Measurements from ENCODE around the gene PAOX. TPM values are rescaled to one million over a fixed set of nuclear protein-coding genes. Genes with fewer than 3 reads are reported as not detected.

PAOX gene
- total and polyA plus RNA-seq, 2 donors from 2014 or later: 7.0 to 14.4 TPM

- H3K27me3 ChIP-seq (ENCODE audit: control insufficient read depth, insufficient read depth, low read length): peaks cover 17% of the 10 kb centered on the region
- no peaks in the 10 kb centered on the region for H3K36me3 ChIP-seq (ENCODE audit: control insufficient read depth in 2 of 3, insufficient read depth in 3 of 3, low read length in 3 of 3)
- FAIRE-seq (no peak), DNase-seq (no peak)
- intact Hi-C loops (cut with DNase I): no loop called here
- peaks cover 0 to 4% (median 0%) of the 10 kb centered on the region in 3 donors for H3K4me1 ChIP-seq (ENCODE audit: control insufficient read depth in 2 of 3, insufficient read depth in 2 of 3, low read depth in 1 of 3, low read length in 3 of 3)
- H3K27ac ChIP-seq (ENCODE audit: low read depth in 2 of 2, low read length in 2 of 2): no peak overlapping the region
- H3K9me3 ChIP-seq (ENCODE audit: control insufficient read depth in 2 of 3, insufficient read depth in 1 of 3, low read length in 3 of 3): no peaks in the 10 kb centered on the region
- no peak overlapping the region for H3K9ac ChIP-seq (ENCODE audit: low read length in 3 of 3)
- no peak overlapping the region for H3K4me3 ChIP-seq (ENCODE audit: low read length in 3 of 3)
- TF ChIP-seq, protein P1, sequence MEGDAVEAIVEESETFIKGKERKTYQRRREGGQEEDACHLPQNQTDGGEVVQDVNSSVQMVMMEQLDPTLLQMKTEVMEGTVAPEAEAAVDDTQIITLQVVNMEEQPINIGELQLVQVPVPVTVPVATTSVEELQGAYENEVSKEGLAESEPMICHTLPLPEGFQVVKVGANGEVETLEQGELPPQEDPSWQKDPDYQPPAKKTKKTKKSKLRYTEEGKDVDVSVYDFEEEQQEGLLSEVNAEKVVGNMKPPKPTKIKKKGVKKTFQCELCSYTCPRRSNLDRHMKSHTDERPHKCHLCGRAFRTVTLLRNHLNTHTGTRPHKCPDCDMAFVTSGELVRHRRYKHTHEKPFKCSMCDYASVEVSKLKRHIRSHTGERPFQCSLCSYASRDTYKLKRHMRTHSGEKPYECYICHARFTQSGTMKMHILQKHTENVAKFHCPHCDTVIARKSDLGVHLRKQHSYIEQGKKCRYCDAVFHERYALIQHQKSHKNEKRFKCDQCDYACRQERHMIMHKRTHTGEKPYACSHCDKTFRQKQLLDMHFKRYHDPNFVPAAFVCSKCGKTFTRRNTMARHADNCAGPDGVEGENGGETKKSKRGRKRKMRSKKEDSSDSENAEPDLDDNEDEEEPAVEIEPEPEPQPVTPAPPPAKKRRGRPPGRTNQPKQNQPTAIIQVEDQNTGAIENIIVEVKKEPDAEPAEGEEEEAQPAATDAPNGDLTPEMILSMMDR (IDR thresholded peaks at IDR 0.05; ENCODE audit: borderline replicate concordance, extremely low read depth, insufficient read depth): no peak
Measured at GRCh38 chr10:133339708-133340380, 39.2 kb upstream of the PAOX start.

GRCh38 chr10:133341983-133342382 lies 37.1 kb upstream of the PAOX start:
- FAIRE-seq (no peak), DNase-seq (no peak)
- Histone ChIP-seq H3K4me1 (ENCODE audit: control insufficient read depth in 2 of 3, insufficient read depth in 2 of 3, low read depth in 1 of 3, low read length in 3 of 3) (no peaks in the 10 kb centered on the region), H3K4me3 (ENCODE audit: low read length in 3 of 3) (no peak overlapping the region), H3K9ac (ENCODE audit: low read length in 3 of 3) (no peak overlapping the region), H3K9me3 (ENCODE audit: control insufficient read depth in 2 of 3, insufficient read depth in 1 of 3, low read length in 3 of 3) (no peaks in the 10 kb centered on the region), H3K27ac (ENCODE audit: low read depth in 2 of 2, low read length in 2 of 2) (no peak overlapping the region), H3K27me3 (ENCODE audit: control insufficient read depth, insufficient read depth, low read length) (peaks cover 8% of the 10 kb centered on the region), H3K36me3 (ENCODE audit: control insufficient read depth in 2 of 3, insufficient read depth in 3 of 3, low read length in 3 of 3) (no peaks in the 10 kb centered on the region)
- intact Hi-C loops (cut with DNase I): no loop called here
- TF ChIP-seq, protein P1 (IDR thresholded peaks at IDR 0.05; ENCODE audit: borderline replicate concordance, extremely low read depth, insufficient read depth): no peak

DNA sequence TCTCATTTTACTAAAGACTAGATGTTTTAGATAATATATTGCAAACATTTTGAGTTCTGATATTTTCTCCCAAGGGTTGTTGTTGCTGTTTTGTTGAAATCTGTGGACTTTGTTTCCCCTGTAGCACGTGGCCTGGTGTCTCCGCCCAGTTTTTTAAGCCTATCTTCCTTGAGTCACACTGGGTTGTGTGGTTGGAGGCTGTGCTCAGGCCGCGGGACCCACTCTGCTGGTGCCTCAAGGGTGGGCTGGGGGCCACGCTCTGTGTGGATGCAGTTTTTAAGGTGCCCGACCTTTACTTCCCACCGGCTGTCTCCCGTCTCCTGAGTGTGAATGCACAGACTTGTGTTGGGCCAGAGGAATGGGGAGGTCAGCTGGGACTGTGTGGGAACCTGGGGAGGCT lies 36.1 kb upstream of the PAOX start:
- Histone ChIP-seq H3K4me3 (ENCODE audit: low read length in 3 of 3) (no peak overlapping the region), H3K9me3 (ENCODE audit: control insufficient read depth in 2 of 3, insufficient read depth in 1 of 3, low read length in 3 of 3) (no peaks in the 10 kb centered on the region), H3K4me1 (ENCODE audit: control insufficient read depth in 2 of 3, insufficient read depth in 2 of 3, low read depth in 1 of 3, low read length in 3 of 3) (no peaks in the 10 kb centered on the region), H3K27me3 (ENCODE audit: control insufficient read depth, insufficient read depth, low read length) (no peaks in the 10 kb centered on the region), H3K9ac (ENCODE audit: low read length in 3 of 3) (no peak overlapping the region), H3K27ac (ENCODE audit: low read depth in 2 of 2, low read length in 2 of 2) (no peak overlapping the region), H3K36me3 (ENCODE audit: control insufficient read depth in 2 of 3, insufficient read depth in 3 of 3, low read length in 3 of 3) (no peaks in the 10 kb centered on the region)
- intact Hi-C loops (cut with DNase I): no loop called here
- FAIRE-seq: no peak
- TF ChIP-seq, protein P1 (IDR thresholded peaks at IDR 0.05; ENCODE audit: borderline replicate concordance, extremely low read depth, insufficient read depth): no peak
- DNase-seq: no peak

DNA sequence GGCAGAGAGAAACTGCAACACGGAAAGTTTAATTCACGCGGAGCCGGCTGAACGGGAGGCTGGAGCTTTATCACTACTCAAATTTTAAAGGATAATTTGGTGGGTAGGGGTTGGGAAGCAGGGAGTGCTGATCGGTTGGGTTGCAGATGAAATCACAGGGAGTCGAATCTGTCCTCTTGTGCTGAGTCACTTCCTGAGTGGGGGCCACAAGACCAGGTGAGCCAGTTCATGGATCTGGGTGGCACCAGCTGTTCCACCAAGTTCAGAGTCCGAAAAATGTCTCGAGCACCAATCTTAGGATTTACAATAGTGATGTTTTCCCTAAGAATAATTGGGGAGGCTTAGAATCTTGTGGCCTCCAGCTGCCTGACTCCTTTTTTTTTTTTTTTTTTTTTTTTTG lies 35.5 kb upstream of the PAOX start:
- H3K4me1 ChIP-seq (ENCODE audit: control insufficient read depth in 2 of 3, insufficient read depth in 2 of 3, low read depth in 1 of 3, low read length in 3 of 3): no peaks in the 10 kb centered on the region
- intact Hi-C loops (cut with DNase I): no loop called here
- no peak overlapping the region for H3K27ac ChIP-seq (ENCODE audit: low read depth in 2 of 2, low read length in 2 of 2)
- no peaks in the 10 kb centered on the region for H3K9me3 ChIP-seq (ENCODE audit: control insufficient read depth in 2 of 3, insufficient read depth in 1 of 3, low read length in 3 of 3)
- no peaks in the 10 kb centered on the region for H3K36me3 ChIP-seq (ENCODE audit: control insufficient read depth in 2 of 3, insufficient read depth in 3 of 3, low read length in 3 of 3)
- no peak overlapping the region for H3K9ac ChIP-seq (ENCODE audit: low read length in 3 of 3)
- DNase-seq (no peak), FAIRE-seq (no peak)
- H3K27me3 ChIP-seq (ENCODE audit: control insufficient read depth, insufficient read depth, low read length): no peaks in the 10 kb centered on the region
- no peak overlapping the region for H3K4me3 ChIP-seq (ENCODE audit: low read length in 3 of 3)
- TF ChIP-seq, protein P1 (IDR thresholded peaks at IDR 0.05; ENCODE audit: borderline replicate concordance, extremely low read depth, insufficient read depth): no peak

Measured in kidney (tissue), 14 donors.